Measurements from ENCODE around the gene MSI2. TPM values are rescaled to one million over a fixed set of nuclear protein-coding genes. Genes with fewer than 3 reads are reported as not detected.

Gene MSI2
- total and polyA plus RNA-seq, 7 experiments from 2014 or later = 3.3 to 169 (median 125) TPM

GRCh38 chr17:57609125-57609877, 353.0 kb downstream of the MSI2 start:
- ATAC-seq = no peak
- Histone ChIP-seq H3K4me1 (ENCODE audit: control insufficient read depth in 2 of 2, insufficient read depth in 2 of 2, low read length in 2 of 2) (peaks cover 28 to 29% of the 10 kb centered on the region in 2 donors), H3K36me3 (ENCODE audit: control insufficient read depth in 2 of 3, insufficient read depth in 3 of 3, low read length in 3 of 3) (no peaks in the 10 kb centered on the region), H3K4me3 (ENCODE audit: low read length) (no peak overlapping the region), H3K9me3 (ENCODE audit: control insufficient read depth in 2 of 3, low read length in 3 of 3) (no peaks in the 10 kb centered on the region), H3K27ac (ENCODE audit: low read depth, low read length) (no peak overlapping the region), H3K27me3 (ENCODE audit: control insufficient read depth in 2 of 2, insufficient read depth in 2 of 2, low read length in 2 of 2) (no peaks in the 10 kb centered on the region)
- Mint-ChIP-seq H3K4me3 (no peak overlapping the region), H3K27ac (peak overlapping the region in 3 of 9 donors; percentile 6 to 45 (median 25)), H3K4me1 (peaks cover 34 to 63% (median 47%) of the 10 kb centered on the region in 7 donors), H3K27me3 (no peaks in the 10 kb centered on the region), H3K36me3 (peaks cover 0 to 3% (median 0%) of the 10 kb centered on the region in 5 donors), H3K9me3 (no peaks in the 10 kb centered on the region)
- intact Hi-C loops (cut with micrococcal nuclease) = loop anchor here in 1 of 2 donors (10.0 kb wide), 2 partner anchors 164 to 354 kb away; partner anchors contain the start of gene MSI2
- POLR2A ChIA-PET = no interaction called here
- no peak for DNase-seq
- CTCF ChIA-PET = interaction anchor here (0.6 to 1.2 kb wide), 2 partner anchors 12 to 53 kb away, joined by 3 to 4 read pairs; no protein-coding TSS in a partner anchor

GRCh38 chr17:57609878-57610270, 353.6 kb downstream of the MSI2 start:
- Mint-ChIP-seq H3K27ac (peak overlapping the region in 2 of 9 donors; percentile 66 to 72), H3K9me3 (no peaks in the 10 kb centered on the region), H3K36me3 (peaks cover 0 to 7% (median 4%) of the 10 kb centered on the region in 5 donors), H3K27me3 (no peaks in the 10 kb centered on the region), H3K4me3 (no peak overlapping the region), H3K4me1 (peaks cover 32 to 57% (median 43%) of the 10 kb centered on the region in 7 donors)
- intact Hi-C loops (cut with micrococcal nuclease) = loop anchor here in 1 of 2 donors (10.0 kb wide), 2 partner anchors 165 to 355 kb away; partner anchors contain the start of gene MSI2
- ATAC-seq (no peak), DNase-seq (no peak)
- CTCF ChIA-PET = interaction anchor here (1.2 kb wide), 1 partner anchor 12 kb away, joined by 4 read pairs; no protein-coding TSS in a partner anchor
- POLR2A ChIA-PET = no interaction called here
- Histone ChIP-seq H3K27ac (ENCODE audit: low read depth, low read length) (no peak overlapping the region), H3K36me3 (ENCODE audit: control insufficient read depth in 2 of 3, insufficient read depth in 3 of 3, low read length in 3 of 3) (no peaks in the 10 kb centered on the region), H3K4me1 (ENCODE audit: control insufficient read depth in 2 of 2, insufficient read depth in 2 of 2, low read length in 2 of 2) (peaks cover 23 to 24% of the 10 kb centered on the region in 2 donors), H3K9me3 (ENCODE audit: control insufficient read depth in 2 of 3, low read length in 3 of 3) (no peaks in the 10 kb centered on the region), H3K27me3 (ENCODE audit: control insufficient read depth in 2 of 2, insufficient read depth in 2 of 2, low read length in 2 of 2) (no peaks in the 10 kb centered on the region), H3K4me3 (ENCODE audit: low read length) (no peak overlapping the region)

DNA sequence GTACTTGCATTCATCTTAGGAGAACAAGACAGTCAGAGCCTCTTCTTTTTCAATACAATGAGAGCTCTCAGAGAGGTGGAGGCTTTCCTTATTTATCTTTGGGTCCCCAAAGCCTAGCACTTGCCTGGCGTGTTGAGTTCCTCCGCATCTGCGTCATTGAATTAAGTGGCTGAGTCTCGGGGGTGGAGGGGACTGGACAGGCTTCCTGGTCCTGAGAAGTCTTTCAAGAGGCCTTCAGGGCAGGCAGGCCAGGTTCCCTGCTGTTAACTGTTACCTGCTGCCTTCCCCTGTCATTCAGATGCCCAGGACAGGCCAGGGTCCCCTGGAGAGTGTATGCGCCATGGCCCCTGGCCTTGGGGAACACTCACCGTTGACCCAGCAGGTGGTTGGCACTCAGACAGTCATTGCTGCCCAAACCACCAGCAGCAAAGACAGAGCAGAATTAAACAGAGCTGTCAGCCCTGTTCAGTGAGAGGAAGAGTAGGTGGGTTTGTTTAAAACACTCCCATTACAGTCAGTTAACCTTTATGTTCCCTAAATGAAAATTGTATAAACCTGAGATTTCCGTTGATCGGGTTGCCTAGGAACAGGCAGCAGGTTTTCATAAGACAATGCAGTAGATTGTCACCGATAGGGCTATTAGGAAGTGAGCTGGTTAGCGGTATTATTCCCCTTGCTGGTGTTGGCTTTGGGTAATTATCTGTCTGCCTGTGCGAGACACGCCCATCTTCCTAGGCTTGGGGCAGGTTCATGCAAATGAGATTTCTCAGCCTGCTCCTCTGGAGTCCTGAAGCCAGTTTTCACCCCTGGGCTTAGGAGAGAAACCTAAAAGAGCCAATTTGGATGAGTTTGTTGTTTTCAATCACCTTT, 356.1 kb downstream of the MSI2 start:
- no peaks in the 10 kb centered on the region for H3K9me3 ChIP-seq (ENCODE audit: control insufficient read depth in 2 of 3, low read length in 3 of 3)
- intact Hi-C loops (cut with micrococcal nuclease) = no loop called here
- Mint-ChIP-seq H3K36me3 (peaks cover 0 to 30% (median 17%) of the 10 kb centered on the region in 5 donors), H3K9me3 (peaks cover 0 to 2% (median 0%) of the 10 kb centered on the region in 11 donors), H3K4me3 (peak overlapping the region in 1 of 10 donors; percentile 14), H3K4me1 (peaks cover 11 to 35% (median 22%) of the 10 kb centered on the region in 7 donors), H3K27ac (peak overlapping the region in 7 of 9 donors; percentile 4 to 62 (median 38)), H3K27me3 (no peaks in the 10 kb centered on the region)
- H3K27ac ChIP-seq (ENCODE audit: low read depth, low read length) = no peak overlapping the region
- H3K27me3 ChIP-seq (ENCODE audit: control insufficient read depth in 2 of 2, insufficient read depth in 2 of 2, low read length in 2 of 2) = no peaks in the 10 kb centered on the region
- H3K36me3 ChIP-seq (ENCODE audit: control insufficient read depth in 2 of 3, insufficient read depth in 3 of 3, low read length in 3 of 3) = peaks cover 0 to 6% (median 0%) of the 10 kb centered on the region in 3 experiments
- POLR2A ChIA-PET = no interaction called here
- H3K4me3 ChIP-seq (ENCODE audit: low read length) = no peak overlapping the region
- DNase-seq (peak in 2 of 9 donors; percentile 25 to 29), ATAC-seq (peak; percentile 91)
- H3K4me1 ChIP-seq (ENCODE audit: control insufficient read depth in 2 of 2, insufficient read depth in 2 of 2, low read length in 2 of 2) = peaks cover 0 to 4% of the 10 kb centered on the region in 2 donors
- CTCF ChIA-PET = no interaction called here

- peaks cover 4 to 27% (median 18%) of the 10 kb centered on the region in 7 donors for H3K4me1 Mint-ChIP-seq
- CTCF ChIA-PET = no interaction called here
- H3K9me3 ChIP-seq (ENCODE audit: control insufficient read depth in 2 of 3, low read length in 3 of 3) = no peaks in the 10 kb centered on the region
- intact Hi-C loops (cut with micrococcal nuclease) = no loop called here
- H3K36me3 Mint-ChIP-seq = peaks cover 5 to 34% (median 24%) of the 10 kb centered on the region in 5 donors
- no peak overlapping the region for H3K27ac ChIP-seq (ENCODE audit: low read depth, low read length)
- no peak overlapping the region for H3K4me3 Mint-ChIP-seq
- peaks cover 0 to 8% (median 0%) of the 10 kb centered on the region in 3 experiments for H3K36me3 ChIP-seq (ENCODE audit: control insufficient read depth in 2 of 3, insufficient read depth in 3 of 3, low read length in 3 of 3)
- peaks cover 0 to 4% of the 10 kb centered on the region in 2 donors for H3K4me1 ChIP-seq (ENCODE audit: control insufficient read depth in 2 of 2, insufficient read depth in 2 of 2, low read length in 2 of 2)
- DNase-seq (no peak), ATAC-seq (no peak)
- POLR2A ChIA-PET = interaction anchor here (0.6 to 0.9 kb wide), 2 partner anchors 8 to 33 kb away, joined by 3 read pairs; no protein-coding TSS in a partner anchor
- H3K27me3 Mint-ChIP-seq = no peaks in the 10 kb centered on the region
- no peak overlapping the region for H3K4me3 ChIP-seq (ENCODE audit: low read length)
- peaks cover 0 to 2% (median 0%) of the 10 kb centered on the region in 11 donors for H3K9me3 Mint-ChIP-seq
- no peaks in the 10 kb centered on the region for H3K27me3 ChIP-seq (ENCODE audit: control insufficient read depth in 2 of 2, insufficient read depth in 2 of 2, low read length in 2 of 2)
- no peak overlapping the region for H3K27ac Mint-ChIP-seq
Measured at GRCh38 chr17:57614742-57615141, 358.4 kb downstream of the MSI2 start.

- H3K27me3 ChIP-seq (ENCODE audit: control insufficient read depth in 2 of 2, insufficient read depth in 2 of 2, low read length in 2 of 2) = no peaks in the 10 kb centered on the region
- Mint-ChIP-seq H3K9me3 (peaks cover 0 to 2% (median 0%) of the 10 kb centered on the region in 11 donors), H3K4me3 (no peak overlapping the region), H3K27ac (peak overlapping the region in 1 of 9 donors; percentile 20), H3K27me3 (no peaks in the 10 kb centered on the region), H3K36me3 (peaks cover 5 to 38% (median 24%) of the 10 kb centered on the region in 5 donors), H3K4me1 (peaks cover 4 to 24% (median 15%) of the 10 kb centered on the region in 7 donors)
- peaks cover 0 to 12% (median 0%) of the 10 kb centered on the region in 3 experiments for H3K36me3 ChIP-seq (ENCODE audit: control insufficient read depth in 2 of 3, insufficient read depth in 3 of 3, low read length in 3 of 3)
- no peaks in the 10 kb centered on the region for H3K9me3 ChIP-seq (ENCODE audit: control insufficient read depth in 2 of 3, low read length in 3 of 3)
- CTCF ChIA-PET = interaction anchor here (1.3 kb wide), 1 partner anchor 18 kb away, joined by 4 read pairs; no protein-coding TSS in a partner anchor
- DNase-seq (no peak), ATAC-seq (no peak)
- POLR2A ChIA-PET = no interaction called here
- no peak overlapping the region for H3K27ac ChIP-seq (ENCODE audit: low read depth, low read length)
- peaks cover 0 to 4% of the 10 kb centered on the region in 2 donors for H3K4me1 ChIP-seq (ENCODE audit: control insufficient read depth in 2 of 2, insufficient read depth in 2 of 2, low read length in 2 of 2)
- no peak overlapping the region for H3K4me3 ChIP-seq (ENCODE audit: low read length)
- intact Hi-C loops (cut with micrococcal nuclease) = no loop called here
Measured at GRCh38 chr17:57615836-57616757, 359.8 kb downstream of the MSI2 start.

All from naive thymus-derived CD4-positive, alpha-beta T cell (primary cell).